ENCODE measurements around the gene REPIN1.

REPIN1 gene

GRCh38 chr7:150346922-150347321 lies 21.7 kb upstream of the REPIN1 start:
- TF ChIP-seq CTCF (conservative IDR thresholded peaks at IDR 0.05; ENCODE audit: control insufficient read depth, insufficient read depth, low read depth, low read length), result no peak
- H3K4me3 ChIP-seq (ENCODE audit: control insufficient read depth, low read depth, low read length), result no peak overlapping the region
- no peak for DNase-seq (ENCODE audit: low read depth)

GRCh38 chr7:150351587-150352194 lies 16.9 kb upstream of the REPIN1 start:
- DNase-seq (ENCODE audit: low read depth), result no peak
- TF ChIP-seq CTCF (conservative IDR thresholded peaks at IDR 0.05; ENCODE audit: control insufficient read depth, insufficient read depth, low read depth, low read length), result no peak
- H3K4me3 ChIP-seq (ENCODE audit: control insufficient read depth, low read depth, low read length), result no peak overlapping the region

- no peak for DNase-seq (ENCODE audit: low read depth)
- H3K4me3 ChIP-seq (ENCODE audit: control insufficient read depth, low read depth, low read length), result no peak overlapping the region
- no peak for TF ChIP-seq CTCF (conservative IDR thresholded peaks at IDR 0.05; ENCODE audit: control insufficient read depth, insufficient read depth, low read depth, low read length)
These were observed 13.0 kb upstream of the REPIN1 start for GRCh38 chr7:150355666-150356059.

GRCh38 chr7:150356265-150356897 lies 12.2 kb upstream of the REPIN1 start:
- H3K4me3 ChIP-seq (ENCODE audit: control insufficient read depth, low read depth, low read length), result no peak overlapping the region
- TF ChIP-seq CTCF (conservative IDR thresholded peaks at IDR 0.05; ENCODE audit: control insufficient read depth, insufficient read depth, low read depth, low read length), result peak; percentile 82
- peak; percentile 48 for DNase-seq (ENCODE audit: low read depth)

GRCh38 chr7:150357270-150357669 lies 11.4 kb upstream of the REPIN1 start:
- H3K4me3 ChIP-seq (ENCODE audit: control insufficient read depth, low read depth, low read length), result no peak overlapping the region

GRCh38 chr7:150357771-150358427 lies 10.7 kb upstream of the REPIN1 start:
- H3K4me3 ChIP-seq (ENCODE audit: control insufficient read depth, low read depth, low read length), result no peak overlapping the region
- no peak for TF ChIP-seq CTCF (conservative IDR thresholded peaks at IDR 0.05; ENCODE audit: control insufficient read depth, insufficient read depth, low read depth, low read length)
- DNase-seq (ENCODE audit: low read depth), result peak; percentile 30

More at GRCh38 chr7:150357270-150357669, 11.4 kb upstream of the REPIN1 start:
- DNase-seq (ENCODE audit: low read depth), result peak; percentile 5
- TF ChIP-seq CTCF (conservative IDR thresholded peaks at IDR 0.05; ENCODE audit: control insufficient read depth, insufficient read depth, low read depth, low read length), result no peak
